ENCODE data around the gene TCF12. TPM values are rescaled to one million over a fixed set of nuclear protein-coding genes. Genes with fewer than 3 reads are reported as not detected.

The TCF12 gene
- total RNA-seq, 3 donors from 2014 or later (not counting 1 experiment from before 2014, with no cell fraction given), result 84.1 to 111 (median 107) TPM

DNA sequence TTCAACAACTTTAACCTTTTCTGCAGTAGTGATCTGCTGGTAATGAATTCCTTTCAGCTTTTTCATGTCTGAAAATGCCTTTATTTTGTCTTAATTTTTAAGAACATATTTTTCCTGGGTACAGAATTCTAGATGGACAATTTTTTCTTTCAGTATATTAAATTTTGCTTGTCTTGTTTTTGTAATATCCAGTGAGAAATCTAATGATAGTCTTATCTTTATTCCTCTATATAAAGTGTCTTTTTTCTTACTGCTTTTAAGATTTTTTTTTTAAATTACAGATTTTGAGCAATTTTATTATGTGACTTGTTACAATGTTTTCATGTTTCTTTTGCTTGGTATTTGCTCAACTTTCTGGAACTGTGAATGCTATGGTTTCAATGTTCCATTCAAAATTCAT is 38.1 kb downstream of the TCF12 start:
- Mint-ChIP-seq H3K4me3 (no peak overlapping the region), H3K4me1 (peaks cover 34 to 44% of the 10 kb centered on the region in 2 donors), H3K36me3 (peaks cover 26% of the 10 kb centered on the region), H3K9me3 (peaks cover 0 to 4% of the 10 kb centered on the region in 2 donors), H3K27me3 (ENCODE audit: low read depth in 2 of 2) (no peaks in the 10 kb centered on the region), H3K27ac (no peak overlapping the region)
- Histone ChIP-seq H3K36me3 (ENCODE audit: control insufficient read depth, insufficient read depth, low read length) (no peaks in the 10 kb centered on the region), H3K9me3 (ENCODE audit: control insufficient read depth, insufficient read depth, low read length) (peaks cover 4% of the 10 kb centered on the region), H3K4me3 (ENCODE audit: low read length) (no peak overlapping the region), H3K27me3 (ENCODE audit: control insufficient read depth, insufficient read depth, low read length) (no peaks in the 10 kb centered on the region), H3K27ac (ENCODE audit: low read length) (no peak overlapping the region), H3K4me1 (ENCODE audit: control insufficient read depth, insufficient read depth, low read length) (no peaks in the 10 kb centered on the region)
- intact Hi-C loops (cut with micrococcal nuclease), result no loop called here
- DNase-seq, result no peak
- TF ChIP-seq, protein P1, sequence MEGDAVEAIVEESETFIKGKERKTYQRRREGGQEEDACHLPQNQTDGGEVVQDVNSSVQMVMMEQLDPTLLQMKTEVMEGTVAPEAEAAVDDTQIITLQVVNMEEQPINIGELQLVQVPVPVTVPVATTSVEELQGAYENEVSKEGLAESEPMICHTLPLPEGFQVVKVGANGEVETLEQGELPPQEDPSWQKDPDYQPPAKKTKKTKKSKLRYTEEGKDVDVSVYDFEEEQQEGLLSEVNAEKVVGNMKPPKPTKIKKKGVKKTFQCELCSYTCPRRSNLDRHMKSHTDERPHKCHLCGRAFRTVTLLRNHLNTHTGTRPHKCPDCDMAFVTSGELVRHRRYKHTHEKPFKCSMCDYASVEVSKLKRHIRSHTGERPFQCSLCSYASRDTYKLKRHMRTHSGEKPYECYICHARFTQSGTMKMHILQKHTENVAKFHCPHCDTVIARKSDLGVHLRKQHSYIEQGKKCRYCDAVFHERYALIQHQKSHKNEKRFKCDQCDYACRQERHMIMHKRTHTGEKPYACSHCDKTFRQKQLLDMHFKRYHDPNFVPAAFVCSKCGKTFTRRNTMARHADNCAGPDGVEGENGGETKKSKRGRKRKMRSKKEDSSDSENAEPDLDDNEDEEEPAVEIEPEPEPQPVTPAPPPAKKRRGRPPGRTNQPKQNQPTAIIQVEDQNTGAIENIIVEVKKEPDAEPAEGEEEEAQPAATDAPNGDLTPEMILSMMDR (IDR thresholded peaks at IDR 0.05), result no peak
- ATAC-seq, result no peak

DNA sequence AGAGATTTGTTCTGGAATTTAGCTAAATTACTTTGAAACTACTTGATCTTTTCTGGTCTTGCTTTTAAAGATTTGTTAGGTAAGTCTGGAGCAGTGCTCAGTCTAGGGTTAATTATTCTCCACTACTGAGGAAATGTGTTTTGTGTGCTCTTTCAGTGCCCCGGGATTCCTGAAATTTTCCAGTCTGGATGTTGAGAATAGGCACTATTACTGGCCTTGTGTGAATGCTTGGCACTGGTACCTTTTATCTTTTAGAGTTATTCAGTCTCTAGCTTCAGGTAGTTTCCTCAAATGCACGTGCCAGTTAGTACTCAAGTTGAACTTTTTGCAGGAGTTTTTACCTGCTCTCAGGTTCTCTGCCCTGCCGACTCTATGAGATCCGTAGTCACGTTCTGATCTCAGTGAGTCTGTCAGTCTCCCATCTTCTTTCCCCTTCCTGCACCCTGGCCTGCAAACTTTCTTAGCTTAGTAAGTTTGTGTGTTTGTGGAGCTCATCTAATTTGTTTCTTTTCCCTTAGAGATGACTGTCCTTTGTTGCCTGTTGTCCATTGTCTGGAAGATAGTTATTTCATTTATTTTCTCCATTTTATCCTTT is 39.5 kb downstream of the TCF12 start:
- H3K9me3 ChIP-seq (ENCODE audit: control insufficient read depth, insufficient read depth, low read length), result peaks cover 4% of the 10 kb centered on the region
- Mint-ChIP-seq H3K27ac (peak overlapping the region in 1 of 2 donors; percentile 1), H3K27me3 (ENCODE audit: low read depth in 2 of 2) (no peaks in the 10 kb centered on the region), H3K36me3 (peaks cover 26% of the 10 kb centered on the region), H3K4me1 (peaks cover 36 to 44% of the 10 kb centered on the region in 2 donors), H3K4me3 (no peak overlapping the region), H3K9me3 (peaks cover 0 to 4% of the 10 kb centered on the region in 2 donors)
- H3K4me1 ChIP-seq (ENCODE audit: control insufficient read depth, insufficient read depth, low read length), result no peaks in the 10 kb centered on the region
- no peaks in the 10 kb centered on the region for H3K36me3 ChIP-seq (ENCODE audit: control insufficient read depth, insufficient read depth, low read length)
- no peaks in the 10 kb centered on the region for H3K27me3 ChIP-seq (ENCODE audit: control insufficient read depth, insufficient read depth, low read length)
- no peak overlapping the region for H3K27ac ChIP-seq (ENCODE audit: low read length)
- TF ChIP-seq, protein P1 (IDR thresholded peaks at IDR 0.05), result no peak
- intact Hi-C loops (cut with micrococcal nuclease), result no loop called here
- no peak overlapping the region for H3K4me3 ChIP-seq (ENCODE audit: low read length)
- DNase-seq, result peak in 1 of 2 donors; percentile 9
- ATAC-seq, result no peak
- 92% methylated on average over 5 of the region's 5 CpGs for WGBS (ENCODE audit: insufficient coverage)

DNA sequence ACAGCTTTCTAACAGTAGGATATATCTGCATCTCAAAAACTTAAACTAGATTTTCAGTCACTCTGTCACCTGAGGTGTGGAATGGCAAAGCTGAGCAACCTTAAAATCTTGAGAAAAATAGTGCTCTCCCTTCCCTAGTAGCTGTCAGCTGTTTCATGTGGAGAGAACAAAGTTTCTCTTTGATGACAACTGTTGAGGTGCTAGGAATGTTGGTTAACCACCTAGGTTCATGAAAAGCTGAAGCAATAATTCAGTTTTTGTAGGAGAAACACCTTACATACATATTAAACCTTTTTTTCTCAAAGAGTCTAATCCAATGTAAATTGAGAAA is 40.8 kb downstream of the TCF12 start:
- no peak overlapping the region for H3K4me3 Mint-ChIP-seq
- peaks cover 4% of the 10 kb centered on the region for H3K9me3 ChIP-seq (ENCODE audit: control insufficient read depth, insufficient read depth, low read length)
- no peaks in the 10 kb centered on the region for H3K4me1 ChIP-seq (ENCODE audit: control insufficient read depth, insufficient read depth, low read length)
- ATAC-seq (no peak), DNase-seq (peak in 1 of 2 donors; percentile 15)
- no peaks in the 10 kb centered on the region for H3K36me3 ChIP-seq (ENCODE audit: control insufficient read depth, insufficient read depth, low read length)
- H3K36me3 Mint-ChIP-seq, result peaks cover 26% of the 10 kb centered on the region
- TF ChIP-seq, protein P1 (IDR thresholded peaks at IDR 0.05), result no peak
- intact Hi-C loops (cut with micrococcal nuclease), result no loop called here
- H3K27ac ChIP-seq (ENCODE audit: low read length), result no peak overlapping the region
- H3K4me1 Mint-ChIP-seq, result peaks cover 43 to 52% of the 10 kb centered on the region in 2 donors
- no peak overlapping the region for H3K4me3 ChIP-seq (ENCODE audit: low read length)
- no peaks in the 10 kb centered on the region for H3K27me3 ChIP-seq (ENCODE audit: control insufficient read depth, insufficient read depth, low read length)
- H3K27me3 Mint-ChIP-seq (ENCODE audit: low read depth in 2 of 2), result no peaks in the 10 kb centered on the region
- H3K27ac Mint-ChIP-seq, result peak overlapping the region in 1 of 2 donors; percentile 1
- peaks cover 0 to 4% of the 10 kb centered on the region in 2 donors for H3K9me3 Mint-ChIP-seq

DNA sequence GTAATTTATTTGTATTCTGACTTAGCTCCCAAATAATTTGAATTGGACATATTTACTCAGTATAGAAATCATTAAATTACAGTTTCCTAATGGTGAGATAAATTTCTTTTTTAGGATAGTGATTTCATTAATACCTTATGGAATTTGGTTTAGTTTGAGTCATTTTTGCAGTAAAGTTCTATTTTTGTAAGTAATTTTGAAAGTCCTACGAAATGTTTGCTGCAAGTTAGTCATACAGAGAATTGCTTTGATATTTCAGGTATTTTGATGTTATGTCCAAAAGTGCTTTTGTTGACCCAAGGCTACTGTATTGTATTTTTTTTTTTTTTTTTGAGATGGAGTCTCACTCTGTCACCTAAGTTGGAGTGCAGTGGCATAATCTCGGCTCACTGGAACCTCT is 41.7 kb downstream of the TCF12 start:
- peaks cover 26% of the 10 kb centered on the region for H3K36me3 Mint-ChIP-seq
- Histone ChIP-seq H3K4me3 (ENCODE audit: low read length) (no peak overlapping the region), H3K4me1 (ENCODE audit: control insufficient read depth, insufficient read depth, low read length) (no peaks in the 10 kb centered on the region), H3K9me3 (ENCODE audit: control insufficient read depth, insufficient read depth, low read length) (peaks cover 4% of the 10 kb centered on the region), H3K27me3 (ENCODE audit: control insufficient read depth, insufficient read depth, low read length) (no peaks in the 10 kb centered on the region), H3K36me3 (ENCODE audit: control insufficient read depth, insufficient read depth, low read length) (no peaks in the 10 kb centered on the region), H3K27ac (ENCODE audit: low read length) (no peak overlapping the region)
- peaks cover 0 to 4% of the 10 kb centered on the region in 2 donors for H3K9me3 Mint-ChIP-seq
- TF ChIP-seq, protein P1 (IDR thresholded peaks at IDR 0.05), result no peak
- no peak overlapping the region for H3K4me3 Mint-ChIP-seq
- ATAC-seq (no peak), DNase-seq (no peak)
- intact Hi-C loops (cut with micrococcal nuclease), result no loop called here
- peaks cover 46 to 50% of the 10 kb centered on the region in 2 donors for H3K4me1 Mint-ChIP-seq
- no peaks in the 10 kb centered on the region for H3K27me3 Mint-ChIP-seq (ENCODE audit: low read depth in 2 of 2)
- H3K27ac Mint-ChIP-seq, result no peak overlapping the region
- WGBS (ENCODE audit: insufficient coverage), result 84% methylated on average over 2 of the region's 2 CpGs
